Tibial nerve (tissue), 4 donors: ENCODE data around the gene SLC12A2.

Experiments used
- EP300 ChIP-seq, 2 donors: sonication (generic); formaldehyde crosslinking; IDR thresholded peaks; one replicate each; pipeline ENCODE4 v1.6.1; 2017; ENCODE audit warnings: antibody characterized with exemption in 2 of 2, mild to moderate bottlenecking in 1 of 2
- POLR2A ChIP-seq, 2 donors: fragments of 450-650 bp; IDR thresholded peaks; one replicate each; pipeline ENCODE4 v1.6.1; 2017; ENCODE audit warnings: antibody characterized with exemption in 2 of 2, mild to moderate bottlenecking in 2 of 2, moderate library complexity in 2 of 2
- TF ChIP-seq, protein P1 (sequence below), 5 experiments: fragments of 200-600 bp in 3 of 5; fragments of 450-650 bp in 2 of 5; sonication (generic) in 3 of 5; IDR thresholded peaks; one replicate each; pipeline ENCODE4 v1.5.1; 2016 to 2019; ENCODE audit warnings: antibody characterized with exemption in 5 of 5, mild to moderate bottlenecking in 3 of 5, moderate library complexity in 2 of 5

DNA sequence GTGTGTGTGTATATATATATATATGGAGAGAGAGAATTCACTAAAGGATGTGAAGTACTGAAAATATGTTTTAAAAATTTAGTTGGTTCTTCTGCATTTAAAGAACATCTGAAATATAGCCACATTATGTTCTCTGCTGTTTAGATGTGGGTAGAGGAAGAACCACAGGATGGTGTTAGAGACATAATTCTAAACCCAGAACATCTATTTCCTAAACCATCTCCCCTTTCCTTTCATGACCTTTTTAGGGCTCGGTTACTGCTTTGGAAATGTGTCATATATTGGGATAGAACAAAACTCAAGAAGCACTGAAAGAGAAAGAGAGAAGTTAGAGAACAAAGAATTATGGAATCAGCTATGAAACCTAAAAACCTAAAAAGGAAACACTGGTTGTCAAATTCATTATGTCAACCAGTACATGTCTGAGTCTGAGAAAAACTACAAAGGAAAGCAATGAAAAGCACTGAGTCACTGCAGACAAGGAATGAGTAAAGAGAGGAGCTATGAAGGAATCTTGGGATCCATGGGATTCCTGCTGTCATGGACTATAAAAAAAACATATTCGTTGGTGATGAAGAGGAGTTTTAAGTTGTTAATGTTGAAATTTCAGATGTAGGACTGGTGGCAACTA, 28.4 kb downstream of the SLC12A2 start:
- no peak for TF ChIP-seq POLR2A (IDR thresholded peaks at IDR 0.05)
- TF ChIP-seq, protein P1, sequence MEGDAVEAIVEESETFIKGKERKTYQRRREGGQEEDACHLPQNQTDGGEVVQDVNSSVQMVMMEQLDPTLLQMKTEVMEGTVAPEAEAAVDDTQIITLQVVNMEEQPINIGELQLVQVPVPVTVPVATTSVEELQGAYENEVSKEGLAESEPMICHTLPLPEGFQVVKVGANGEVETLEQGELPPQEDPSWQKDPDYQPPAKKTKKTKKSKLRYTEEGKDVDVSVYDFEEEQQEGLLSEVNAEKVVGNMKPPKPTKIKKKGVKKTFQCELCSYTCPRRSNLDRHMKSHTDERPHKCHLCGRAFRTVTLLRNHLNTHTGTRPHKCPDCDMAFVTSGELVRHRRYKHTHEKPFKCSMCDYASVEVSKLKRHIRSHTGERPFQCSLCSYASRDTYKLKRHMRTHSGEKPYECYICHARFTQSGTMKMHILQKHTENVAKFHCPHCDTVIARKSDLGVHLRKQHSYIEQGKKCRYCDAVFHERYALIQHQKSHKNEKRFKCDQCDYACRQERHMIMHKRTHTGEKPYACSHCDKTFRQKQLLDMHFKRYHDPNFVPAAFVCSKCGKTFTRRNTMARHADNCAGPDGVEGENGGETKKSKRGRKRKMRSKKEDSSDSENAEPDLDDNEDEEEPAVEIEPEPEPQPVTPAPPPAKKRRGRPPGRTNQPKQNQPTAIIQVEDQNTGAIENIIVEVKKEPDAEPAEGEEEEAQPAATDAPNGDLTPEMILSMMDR (IDR thresholded peaks at IDR 0.05), result no peak
- no peak for TF ChIP-seq EP300 (IDR thresholded peaks at IDR 0.05)
